ENCODE measurements around the gene MR1.
"Not testable (repeated sequence)": the region's sequence is repeated elsewhere in the genome, so short reads cannot be mapped to it uniquely, and the experiment has no call there.

Gene MR1

DNA sequence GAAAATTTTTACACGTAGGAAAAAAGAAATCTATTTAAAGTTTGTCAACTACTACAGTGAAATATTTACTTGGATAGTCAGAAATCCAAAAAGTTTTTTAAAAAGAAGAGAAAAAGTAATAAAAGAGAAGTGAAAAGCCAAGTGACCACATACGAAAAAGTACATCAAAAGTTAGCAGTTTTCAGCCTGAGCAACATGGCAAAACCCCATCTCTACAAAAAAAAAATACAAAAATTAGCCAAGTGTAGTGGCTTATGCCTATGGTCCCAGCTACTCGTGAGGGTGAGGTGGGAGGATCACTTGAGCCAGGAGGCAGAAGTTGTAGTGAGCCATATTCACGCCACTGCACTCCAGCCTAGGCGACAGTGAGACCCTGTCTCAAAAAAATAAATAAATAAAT lies 5.2 kb upstream of the MR1 start:
- DNase-seq (ENCODE audit: low read depth): no peak

- no peak for DNase-seq (ENCODE audit: low read depth)
Observed at GRCh38 chr1:181032535-181032934, 1.2 kb upstream of the MR1 start.

- DNase-seq (ENCODE audit: low read depth): no peak
Observed at GRCh38 chr1:181033128-181033798, 520 bp upstream of the MR1 start.

DNA sequence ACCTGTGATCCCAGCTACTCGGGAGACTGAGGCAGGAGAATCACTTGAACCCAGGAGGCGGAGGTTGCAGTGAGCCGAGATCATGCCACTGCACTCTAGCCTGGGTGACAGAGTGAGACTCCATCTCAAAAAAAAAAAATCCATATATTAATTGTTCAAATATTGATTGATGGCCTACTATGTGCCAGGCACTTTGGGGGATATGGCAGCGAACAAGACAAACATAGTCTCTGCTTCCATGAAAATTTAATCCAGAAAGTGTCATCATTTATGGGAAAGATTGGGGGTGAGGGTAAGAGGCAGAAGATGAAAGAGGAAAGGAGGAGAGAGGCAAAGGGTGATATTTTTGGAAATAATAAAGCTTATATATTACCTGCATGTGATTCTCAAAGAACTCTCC lies 1.4 kb downstream of the MR1 start:
- DNase-seq (ENCODE audit: low read depth): not testable (repeated sequence)

GRCh38 chr1:181036107-181036836 lies 2.5 kb downstream of the MR1 start:
- no peak for DNase-seq (ENCODE audit: low read depth)

DNA sequence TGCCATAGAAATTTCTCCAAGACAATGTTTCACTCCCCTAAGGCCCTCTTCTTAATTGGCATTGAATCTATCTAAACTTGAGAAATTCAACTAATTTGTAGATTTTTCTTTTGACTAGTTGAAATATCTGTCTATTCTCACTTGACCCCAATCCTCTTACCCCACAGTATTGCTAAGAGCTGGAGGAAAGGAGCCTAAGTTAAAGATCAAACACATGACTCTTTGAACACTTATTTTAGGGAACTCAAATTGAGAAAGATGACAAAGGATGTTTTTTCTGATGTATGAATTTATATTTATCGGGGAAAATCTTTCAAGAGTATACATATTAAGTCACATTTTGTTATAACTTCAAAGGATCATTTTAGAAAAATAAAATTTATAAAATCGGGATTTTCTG lies 3.6 kb downstream of the MR1 start:
- DNase-seq (ENCODE audit: low read depth): no peak

GRCh38 chr1:181038399-181038873 lies 4.7 kb downstream of the MR1 start:
- DNase-seq (ENCODE audit: low read depth): no peak

DNA sequence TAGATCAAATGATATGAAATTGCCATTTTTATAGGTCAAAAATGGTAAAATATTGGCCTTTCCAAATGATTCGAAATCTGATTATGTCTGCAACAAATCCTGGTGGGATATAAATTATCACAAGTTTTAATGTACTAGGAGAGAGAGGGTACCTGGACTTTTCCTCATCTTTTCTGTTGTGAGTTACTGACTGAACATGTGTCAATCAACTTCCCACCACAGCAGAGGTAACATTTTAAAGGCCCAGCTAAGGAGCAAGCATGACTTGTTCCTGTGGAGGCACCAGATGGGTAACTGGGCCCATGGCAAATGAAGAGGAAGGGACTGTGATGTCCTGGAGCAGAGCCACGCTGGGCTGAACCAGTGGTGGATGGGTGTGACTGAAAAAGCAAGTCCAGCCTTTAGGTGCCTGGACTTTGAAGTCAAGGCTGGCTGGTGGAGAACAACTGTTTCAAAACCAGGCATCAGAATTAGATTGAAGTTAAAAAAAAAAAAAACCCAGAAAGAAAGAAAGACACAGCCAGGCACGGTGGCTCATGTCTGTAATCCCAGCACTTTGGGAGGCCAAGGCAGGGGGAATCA lies 6.6 kb downstream of the MR1 start:
- DNase-seq (ENCODE audit: low read depth): no peak

- no peak for DNase-seq (ENCODE audit: low read depth)
Observed at GRCh38 chr1:181043025-181043888, 9.5 kb downstream of the MR1 start.

- DNase-seq (ENCODE audit: low read depth): no peak
Observed at GRCh38 chr1:181044449-181044966, 10.7 kb downstream of the MR1 start.

- DNase-seq (ENCODE audit: low read depth): not testable (repeated sequence)
Observed at GRCh38 chr1:181045946-181046345, 12.2 kb downstream of the MR1 start.

DNA sequence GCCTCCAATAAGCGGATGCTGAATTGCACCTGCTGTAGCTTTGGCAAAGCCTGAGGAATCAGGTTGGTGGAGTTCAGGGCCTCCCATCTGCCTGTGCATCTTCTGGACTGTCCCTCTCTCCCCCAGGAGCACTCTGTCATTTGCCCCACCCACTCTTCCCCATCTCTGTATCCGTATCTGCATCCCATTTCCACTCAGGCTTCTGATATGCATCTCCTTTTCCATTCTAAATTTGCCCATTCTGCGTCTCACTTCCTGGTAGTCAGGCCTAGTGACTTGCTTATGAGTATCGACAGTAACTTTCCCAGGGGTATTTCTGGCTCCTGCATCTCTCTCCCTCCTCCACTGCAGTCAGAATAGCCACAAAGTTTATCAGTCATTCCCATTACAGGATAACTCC lies 15.6 kb downstream of the MR1 start:
- DNase-seq (ENCODE audit: low read depth): no peak

DNA sequence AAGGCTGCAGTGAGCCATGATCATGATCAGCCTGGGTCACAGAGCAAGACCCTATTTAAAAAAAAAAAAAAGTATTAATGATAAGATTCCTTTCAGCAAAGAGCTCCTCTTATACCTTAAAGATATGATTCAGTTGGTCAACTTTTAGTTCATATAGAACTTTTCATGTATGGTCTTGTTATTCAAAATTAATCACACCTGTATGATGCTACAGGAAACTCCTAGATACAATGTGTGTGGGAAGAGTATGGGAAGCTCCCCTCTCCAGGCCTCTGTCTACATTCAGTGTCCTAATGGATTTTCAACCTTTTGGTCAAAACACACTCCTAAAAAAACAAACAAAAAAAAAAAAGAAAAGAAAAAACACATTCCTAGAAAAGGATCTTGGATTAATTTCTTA lies 17.1 kb downstream of the MR1 start:
- DNase-seq (ENCODE audit: low read depth): no peak

DNA sequence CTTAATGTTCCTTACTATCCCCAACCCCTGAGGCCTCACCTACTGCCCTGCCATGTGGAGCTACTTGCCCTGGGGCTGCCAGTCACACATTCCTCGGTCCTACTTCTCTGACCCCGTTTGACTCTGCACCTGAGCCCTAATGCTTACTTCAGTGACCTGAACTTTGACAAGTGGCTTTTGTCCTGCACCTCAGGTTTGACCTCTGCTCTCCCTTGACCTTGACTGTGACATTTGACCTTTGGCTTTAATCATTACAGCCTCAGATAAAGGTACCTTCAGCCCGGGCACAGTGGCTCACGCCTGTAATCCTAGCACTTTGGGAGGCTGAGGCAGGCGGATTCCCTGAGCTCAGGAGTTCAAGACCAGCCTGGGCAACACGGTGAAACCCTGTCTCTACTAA lies 22.8 kb downstream of the MR1 start:
- DNase-seq (ENCODE audit: low read depth): no peak

DNA sequence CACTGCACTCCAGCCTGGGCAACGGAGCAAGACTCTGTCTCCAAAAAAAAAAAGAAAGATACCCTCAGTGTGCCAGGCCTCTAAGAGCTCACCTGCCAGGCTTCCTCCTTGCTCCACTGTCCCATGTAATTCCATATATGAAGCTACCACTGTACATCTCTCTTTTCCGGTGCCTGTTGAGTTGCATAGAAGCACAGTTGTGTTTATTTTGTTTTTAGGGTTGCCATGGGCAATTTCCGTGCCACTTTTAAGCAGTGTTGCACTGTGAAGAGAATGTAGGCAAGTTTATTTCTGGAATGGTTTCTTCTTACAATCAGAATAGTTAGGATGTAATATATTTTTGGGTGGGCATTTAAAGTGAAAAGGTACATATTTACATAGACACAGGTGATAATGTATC lies 23.3 kb downstream of the MR1 start:
- no peak for DNase-seq (ENCODE audit: low read depth)

- DNase-seq (ENCODE audit: low read depth): no peak
Observed at GRCh38 chr1:181059435-181059834, 25.7 kb downstream of the MR1 start.

DNA sequence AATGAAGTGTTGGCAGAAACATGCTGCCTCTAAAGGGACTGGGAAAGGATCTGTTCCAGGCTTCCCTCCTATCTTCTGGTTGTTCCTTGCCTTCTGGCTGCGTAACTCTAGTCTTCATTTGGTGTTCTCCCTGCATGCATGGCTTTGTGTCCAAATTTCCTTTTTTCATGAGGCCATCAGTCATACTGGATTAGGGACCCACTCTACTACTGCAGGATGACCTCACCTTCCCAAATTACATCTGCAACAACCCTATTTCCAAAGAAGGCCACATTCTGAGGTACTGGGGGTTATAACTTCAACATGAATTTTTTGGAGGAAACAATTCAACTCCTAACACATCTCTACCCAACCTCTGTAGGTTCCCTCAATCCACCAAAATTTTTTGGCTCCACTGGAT lies 26.3 kb downstream of the MR1 start:
- DNase-seq (ENCODE audit: low read depth): no peak

DNA sequence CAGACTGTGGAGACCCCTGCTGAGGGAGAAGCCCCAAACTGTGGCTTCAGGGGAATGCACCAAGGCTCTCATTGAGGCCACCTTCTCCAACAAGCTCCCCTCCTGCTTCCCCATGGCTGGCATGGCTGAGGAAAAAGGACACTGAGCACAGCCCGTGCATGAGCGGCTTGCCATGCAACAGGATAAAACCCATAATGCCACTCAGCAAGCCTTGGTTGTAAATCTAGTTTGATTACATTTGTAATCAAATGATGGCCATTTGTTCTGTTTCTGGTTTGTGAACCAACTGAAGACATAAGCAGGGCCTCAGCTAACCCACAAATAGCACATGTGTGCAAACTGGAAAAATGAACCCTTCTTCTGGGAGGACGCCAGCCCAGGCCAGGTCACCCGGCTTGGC lies 27.2 kb downstream of the MR1 start:
- not testable (repeated sequence) for DNase-seq (ENCODE audit: low read depth)

GRCh38 chr1:181061487-181061886 lies 27.7 kb downstream of the MR1 start:
- no peak for DNase-seq (ENCODE audit: low read depth)

DNA sequence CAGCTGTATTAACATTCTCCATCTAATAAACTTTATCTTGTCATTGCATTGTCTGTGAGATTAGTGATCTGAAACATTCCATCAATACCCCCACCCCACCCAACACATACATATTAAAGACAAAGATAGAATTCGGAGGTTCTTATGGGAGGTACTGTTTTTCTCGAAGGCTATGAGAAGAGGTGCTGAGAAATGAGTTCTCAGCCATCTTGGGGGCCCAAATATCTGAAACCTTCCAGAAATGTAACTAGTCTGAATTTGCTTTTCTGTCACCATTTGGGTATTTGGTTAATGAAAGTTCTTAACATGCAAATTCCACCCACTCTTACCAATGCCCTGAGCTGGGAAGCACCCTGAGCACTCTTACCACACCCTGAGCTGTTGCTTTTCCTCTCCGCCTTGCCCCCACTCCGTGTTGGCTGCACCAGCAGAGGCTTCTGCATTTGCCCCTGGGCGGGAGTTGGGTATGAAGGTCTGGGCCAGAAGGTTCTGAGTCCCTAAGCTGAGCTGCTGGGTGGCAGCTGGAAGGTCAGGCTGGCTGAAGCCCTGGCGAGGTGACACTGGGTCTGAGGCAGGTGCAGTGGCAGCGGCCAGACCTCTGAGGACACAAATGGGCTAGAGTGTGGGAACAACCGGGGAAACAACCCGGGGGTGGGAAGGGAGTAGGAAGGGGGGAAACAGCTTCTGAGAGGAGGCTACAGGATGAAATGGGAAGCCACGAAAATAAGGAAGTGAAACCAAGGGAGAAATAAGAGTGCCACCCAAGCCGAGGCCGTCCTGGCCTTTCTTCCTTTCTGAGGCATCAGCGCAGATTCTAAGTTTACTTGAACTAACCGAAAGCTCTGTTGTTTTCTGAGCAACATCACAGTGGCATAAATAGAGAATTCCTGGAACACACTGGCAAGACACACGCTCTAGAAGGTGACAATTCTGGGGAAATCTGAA lies 28.4 kb downstream of the MR1 start:
- no peak for DNase-seq (ENCODE audit: low read depth)

GRCh38 chr1:181062836-181063428 lies 29.1 kb downstream of the MR1 start:
- no peak for DNase-seq (ENCODE audit: low read depth)
